NCI-H1048 (cell line): ENCODE data around the gene FRA10AC1.
"Not testable (repeated sequence)": the region's sequence is repeated elsewhere in the genome, so short reads cannot be mapped to it uniquely, and the experiment has no call there.

Experiments
- DNase-seq: peaks from one replicate; lab custom pipeline; 2025; lab: John Stamatoyannopoulos, UW

The FRA10AC1 gene

GRCh38 chr10:93703066-93703465 lies 674 bp upstream of the FRA10AC1 start:
- DNase-seq, result no peak

- DNase-seq, result no peak
These were observed 554 bp downstream of the FRA10AC1 start for GRCh38 chr10:93701866-93702209.

- DNase-seq, result no peak
These were observed 5.2 kb downstream of the FRA10AC1 start for GRCh38 chr10:93697207-93697606.

GRCh38 chr10:93696582-93696981 lies 5.8 kb downstream of the FRA10AC1 start:
- not testable (repeated sequence) for DNase-seq

- DNase-seq, result no peak
These were observed 6.7 kb downstream of the FRA10AC1 start for GRCh38 chr10:93695740-93696139.

GRCh38 chr10:93687737-93688136 lies 14.7 kb downstream of the FRA10AC1 start:
- DNase-seq, result no peak

- no peak for DNase-seq
These were observed 21.9 kb downstream of the FRA10AC1 start for GRCh38 chr10:93680412-93681047.

- DNase-seq, result no peak
These were observed 23.4 kb downstream of the FRA10AC1 start for GRCh38 chr10:93678805-93679587.

GRCh38 chr10:93678386-93678785 lies 24.0 kb downstream of the FRA10AC1 start:
- no peak for DNase-seq

- no peak for DNase-seq
These were observed 28.6 kb downstream of the FRA10AC1 start for GRCh38 chr10:93673791-93674190.

GRCh38 chr10:93672890-93673289 lies 29.5 kb downstream of the FRA10AC1 start:
- DNase-seq, result no peak

GRCh38 chr10:93672022-93672678 lies 30.2 kb downstream of the FRA10AC1 start:
- no peak for DNase-seq

GRCh38 chr10:93671042-93671441 lies 31.4 kb downstream of the FRA10AC1 start:
- DNase-seq, result no peak

- no peak for DNase-seq
These were observed 32.0 kb downstream of the FRA10AC1 start for GRCh38 chr10:93670372-93670771.

GRCh38 chr10:93667795-93668194 lies 34.6 kb downstream of the FRA10AC1 start:
- no peak for DNase-seq

GRCh38 chr10:93666030-93666429 lies 36.4 kb downstream of the FRA10AC1 start:
- DNase-seq, result no peak

- no peak for DNase-seq
These were observed 44.6 kb downstream of the FRA10AC1 start for GRCh38 chr10:93657757-93658156.

GRCh38 chr10:93656155-93656554 lies 46.2 kb downstream of the FRA10AC1 start:
- DNase-seq, result no peak

- DNase-seq, result no peak
These were observed 48.2 kb downstream of the FRA10AC1 start for GRCh38 chr10:93654201-93654600.

- no peak for DNase-seq
These were observed 49.5 kb downstream of the FRA10AC1 start for GRCh38 chr10:93652857-93653256.

- DNase-seq, result no peak
These were observed 62.6 kb downstream of the FRA10AC1 start for GRCh38 chr10:93639791-93640190.

- DNase-seq, result no peak
These were observed 71.5 kb downstream of the FRA10AC1 start for GRCh38 chr10:93630625-93631557.
